ENCODE data around the gene NUP85.

Gene NUP85

GRCh38 chr17:75181608-75182318 lies 23.7 kb upstream of the NUP85 start:
- no peak for DNase-seq
- Histone ChIP-seq H3K27ac (peak overlapping the region; percentile 95), H3K36me3 (replicated peaks) (peaks cover 7% of the 10 kb centered on the region), H3K27me3 (replicated peaks) (no peaks in the 10 kb centered on the region), H3K4me3 (ENCODE audit: low read depth, low read length) (peak overlapping the region; percentile 98)
- no peak for TF ChIP-seq CTCF (IDR thresholded peaks at IDR 0.05; ENCODE audit: low read depth, low read length, missing control alignments)
- in situ Hi-C loops (cut with HindIII; ENCODE audit: low pct_ligation_motif_present, low sequenced_read_pairs) = no loop called here

GRCh38 chr17:75182319-75182568 lies 23.2 kb upstream of the NUP85 start:
- in situ Hi-C loops (cut with HindIII; ENCODE audit: low pct_ligation_motif_present, low sequenced_read_pairs) = no loop called here
- peak overlapping the region; percentile 95 for H3K27ac ChIP-seq
- H3K4me3 ChIP-seq (ENCODE audit: low read depth, low read length) = peak overlapping the region; percentile 98
- no peaks in the 10 kb centered on the region for H3K27me3 ChIP-seq (replicated peaks)
- TF ChIP-seq CTCF (IDR thresholded peaks at IDR 0.05; ENCODE audit: low read depth, low read length, missing control alignments) = no peak
- no peak for DNase-seq
- H3K36me3 ChIP-seq (replicated peaks) = peaks cover 4% of the 10 kb centered on the region

GRCh38 chr17:75182569-75183436 lies 22.7 kb upstream of the NUP85 start, which contains the start of gene SUMO2:
SUMO2 (minus strand) TSS chr17:75182959; CDS start chr17:75182834, 125 bp downstream.
- in situ Hi-C loops (cut with HindIII; ENCODE audit: low pct_ligation_motif_present, low sequenced_read_pairs) = no loop called here
- H3K27ac ChIP-seq = peak within 1 kb of the TSS; percentile 95
- H3K27me3 ChIP-seq (replicated peaks) = no peaks in the 10 kb centered on the region
- peak; percentile 19 for TF ChIP-seq CTCF (IDR thresholded peaks at IDR 0.05; ENCODE audit: low read depth, low read length, missing control alignments)
- DNase-seq = peak; percentile 88
- H3K4me3 ChIP-seq (ENCODE audit: low read depth, low read length) = peak within 1 kb of the TSS; percentile 98
- H3K36me3 ChIP-seq (replicated peaks) = no peaks in the 10 kb centered on the region

GRCh38 chr17:75183999-75184884 lies 21.2 kb upstream of the NUP85 start:
- in situ Hi-C loops (cut with HindIII; ENCODE audit: low pct_ligation_motif_present, low sequenced_read_pairs) = no loop called here
- no peak for TF ChIP-seq CTCF (IDR thresholded peaks at IDR 0.05; ENCODE audit: low read depth, low read length, missing control alignments)
- no peak overlapping the region for H3K4me3 ChIP-seq (ENCODE audit: low read depth, low read length)
- no peak for DNase-seq
- no peaks in the 10 kb centered on the region for H3K27me3 ChIP-seq (replicated peaks)
- no peaks in the 10 kb centered on the region for H3K36me3 ChIP-seq (replicated peaks)
- no peak overlapping the region for H3K27ac ChIP-seq

GRCh38 chr17:75188614-75189013 lies 16.9 kb upstream of the NUP85 start:
- no peaks in the 10 kb centered on the region for H3K27me3 ChIP-seq (replicated peaks)
- no peak overlapping the region for H3K4me3 ChIP-seq (ENCODE audit: low read depth, low read length)
- no peak overlapping the region for H3K27ac ChIP-seq
- in situ Hi-C loops (cut with HindIII; ENCODE audit: low pct_ligation_motif_present, low sequenced_read_pairs) = no loop called here
- no peak for DNase-seq
- no peaks in the 10 kb centered on the region for H3K36me3 ChIP-seq (replicated peaks)
- no peak for TF ChIP-seq CTCF (IDR thresholded peaks at IDR 0.05; ENCODE audit: low read depth, low read length, missing control alignments)

Measured in brain microvascular endothelial cell (primary cell).